HepG2 (cell line): ENCODE results near the gene CHCHD6. TPM values are rescaled to one million over a fixed set of nuclear protein-coding genes. Genes with fewer than 3 reads are reported as not detected.

Experiments used
- ATAC-seq: fragments of 200-7000 bp; cut with Tn5 transposase; 3 replicates; pipeline ENCODE4 v1.9.1; 2020; ENCODE audit warnings: mild to moderate bottlenecking, moderate library complexity
- BruUV-seq: library from RNA; stranded (reverse); fragments of 400-500 nt; replicated peaks from 2 replicates; lab custom pipeline; 2021; lab: Mats Ljungman, UMichigan
- CTCF ChIA-PET: fragments of 300-600 bp; formaldehyde crosslinking; extraction: SDS; loops from one replicate; lab custom pipeline; 2021; ENCODE audit warnings: low total read pairs, inconsistent platforms, low intra/inter-chr PET ratio; lab: Yijun Ruan, JAX
- POLR2A ChIA-PET: fragments of 350-600 bp; sonication (Branson Sonifier 250); formaldehyde crosslinking; loops from one replicate; lab custom pipeline; 2020; ENCODE audit warnings: antibody characterized with exemption, inconsistent platforms; lab: Yijun Ruan, JAX
- DNase-seq: peaks from one replicate; pipeline ENCODE4 v3.0.0-alpha.2; 2015; ENCODE audit warnings: low spot score
- FAIRE-seq: peaks from 3 replicates; lab custom pipeline; 2011; peaks lifted over from hg19 to GRCh38; lab: Jason Lieb, UNC
- H2AFZ ChIP-seq: one replicate; pipeline ENCODE4 v1.6.1; 2011; ENCODE audit warnings: low read length, inconsistent platforms
- H3K27ac ChIP-seq: fragments of 300-600 bp; 3 replicates; pipeline ENCODE4 v1.8.0; 2011; ENCODE audit warnings: mixed run types, mild to moderate bottlenecking, mixed read lengths, low read length, inconsistent platforms; ENCODE audit not compliant: insufficient read depth; ENCODE audit errors: extremely low read length
- H3K27me3 ChIP-seq, 2 experiments: fragments of 200-600 bp in 1 of 2; 2 replicates in 1 of 2; 3 replicates in 1 of 2; pipeline versions ENCODE4 v1.6.0 to v1.8.0; 2011; ENCODE audit warnings: low read length in 2 of 2, mild to moderate bottlenecking in 2 of 2, moderate library complexity in 2 of 2, inconsistent platforms in 1 of 2; ENCODE audit not compliant: insufficient read depth in 2 of 2, control insufficient read depth in 1 of 2
- H3K36me3 ChIP-seq, 2 experiments: fragments of 200-600 bp in 1 of 2; replicated peaks in 1 of 2; 2 replicates in 1 of 2; 3 replicates in 1 of 2; pipeline versions ENCODE4 v1.5.1 to v1.8.0; 2011; ENCODE audit warnings: low read length in 2 of 2, inconsistent platforms in 1 of 2; ENCODE audit not compliant: insufficient read depth in 2 of 2, control insufficient read depth in 1 of 2
- H3K4me1 ChIP-seq: 2 replicates; pipeline ENCODE4 v1.5.1; 2012; ENCODE audit warnings: low read length, inconsistent platforms; ENCODE audit not compliant: insufficient read depth
- H3K4me2 ChIP-seq: 2 replicates; pipeline ENCODE4 v1.6.0; 2011; ENCODE audit warnings: low read depth, low read length, inconsistent platforms
- H3K4me3 ChIP-seq, 3 experiments: fragments of 200-600 bp in 1 of 3; sonication (generic), shearing (Covaris generic) in 1 of 3; replicated peaks in 1 of 3; 2 replicates each; pipeline ENCODE4 v1.5.1; 2011 to 2016; ENCODE audit warnings: low read length in 3 of 3, inconsistent platforms in 2 of 3, low read depth in 2 of 3, mild to moderate bottlenecking in 2 of 3, control low read depth in 1 of 3, mixed read lengths in 1 of 3; ENCODE audit not compliant: insufficient read depth in 1 of 3
- H3K79me2 ChIP-seq: one replicate; pipeline ENCODE4 v1.6.1; 2011; ENCODE audit warnings: low read length, inconsistent platforms; ENCODE audit not compliant: insufficient read depth
- H3K9ac ChIP-seq: 2 replicates; pipeline ENCODE4 v1.6.0; 2011; ENCODE audit warnings: mild to moderate bottlenecking, low read depth, low read length, inconsistent platforms; ENCODE audit not compliant: insufficient read depth
- H3K9me3 ChIP-seq: 2 replicates; pipeline ENCODE4 v1.5.1; 2012; ENCODE audit warnings: mild to moderate bottlenecking, low read length
- H4K20me1 ChIP-seq: 2 replicates; pipeline ENCODE4 v1.6.0; 2011; ENCODE audit warnings: inconsistent platforms, mild to moderate bottlenecking, low read length, moderate library complexity; ENCODE audit not compliant: insufficient read depth
- ARID5B ChIP-seq: IDR thresholded peaks from 2 replicates; pipeline ENCODE4 v1.4.0; 2020; ENCODE audit warnings: mild to moderate bottlenecking, missing genetic modification reagents
- BHLHE40 ChIP-seq: IDR thresholded peaks from 2 replicates; pipeline ENCODE4 v1.6.1; 2011; ENCODE audit warnings: low read length, improper control_type of control experiment
- GATAD1 ChIP-seq: IDR thresholded peaks from 2 replicates; pipeline ENCODE4 v1.6.1; 2016; ENCODE audit warnings: missing genetic modification reagents, missing compliant biosample characterization
- HNRNPLL ChIP-seq: fragments of 200-400 bp; formaldehyde crosslinking; IDR thresholded peaks from 2 replicates; pipeline ENCODE4 v1.6.1; 2017; ENCODE audit warnings: mild to moderate bottlenecking, low read depth, low read length; ENCODE audit not compliant: poor library complexity, severe bottlenecking
- KLF6 ChIP-seq: IDR thresholded peaks from 2 replicates; pipeline ENCODE4 v1.8.0; 2016; ENCODE audit warnings: missing biosample characterization, missing genetic modification reagents
- NPAS2 ChIP-seq: sonication (generic); formaldehyde crosslinking; IDR thresholded peaks from 2 replicates; pipeline ENCODE4 v1.8.0; 2022; ENCODE audit warnings: mild to moderate bottlenecking, missing genetic modification reagents, borderline replicate concordance
- NRL ChIP-seq: sonication (generic); formaldehyde crosslinking; IDR thresholded peaks from 2 replicates; pipeline ENCODE4 v1.5.0; 2020; ENCODE audit warnings: missing genetic modification reagents, mild to moderate bottlenecking, moderate library complexity, borderline replicate concordance
- SP4 ChIP-seq: sonication (generic); formaldehyde crosslinking; IDR thresholded peaks from 2 replicates; pipeline ENCODE4 v1.8.1; 2023; ENCODE audit warnings: mild to moderate bottlenecking, missing genetic modification reagents
- TAF1 ChIP-seq: sonication (generic); formaldehyde crosslinking; IDR thresholded peaks from 2 replicates; pipeline ENCODE4 v1.4.0; 2020; ENCODE audit warnings: missing genetic modification reagents
- THYN1 ChIP-seq: sonication (generic); formaldehyde crosslinking; IDR thresholded peaks from 2 replicates; pipeline ENCODE4 v1.8.1; 2023; ENCODE audit warnings: low read depth, mild to moderate bottlenecking, moderate library complexity, missing genetic modification reagents, borderline replicate concordance
- ZFP90 ChIP-seq: sonication (generic); formaldehyde crosslinking; IDR thresholded peaks from 2 replicates; pipeline ENCODE4 v1.8.0; 2022; ENCODE audit warnings: missing genetic modification reagents, mild to moderate bottlenecking, inconsistent platforms, borderline replicate concordance
- ZNF253 ChIP-seq: sonication (generic); formaldehyde crosslinking; IDR thresholded peaks from 2 replicates; pipeline ENCODE4 v1.8.0; 2022; ENCODE audit warnings: mild to moderate bottlenecking, missing genetic modification reagents, borderline replicate concordance
- ZNF367 ChIP-seq: sonication (generic); formaldehyde crosslinking; IDR thresholded peaks from 2 replicates; pipeline ENCODE4 v1.4.0; 2020; ENCODE audit warnings: missing genetic modification reagents, borderline replicate concordance
- ZNF790 ChIP-seq: sonication (generic); formaldehyde crosslinking; IDR thresholded peaks from 2 replicates; pipeline ENCODE4 v1.8.0; 2022; ENCODE audit warnings: missing genetic modification reagents, mild to moderate bottlenecking, borderline replicate concordance
- WGBS: methylation state at CpG from one replicate; pipeline ENCODE4 v1.1.6; 2017; ENCODE audit warnings: low lambda C conversion rate; 5-methylcytosine and 5-hydroxymethylcytosine counted together
- in situ Hi-C: cut with HindIII; loops from 2 replicates; pipeline ENCODE4 v1.10.0; 2017; ENCODE audit warnings: low pct_unique_long_range_greater_than_20kb; ENCODE audit not compliant: extremely low pct_ligation_motif_present
- intact Hi-C: fragments of 100-400 bp; cut with micrococcal nuclease; formaldehyde crosslinking; loops from one replicate; pipeline ENCODE4 v1.10.0; 2022; ENCODE audit not compliant: unreplicated experiment
- polyA plus RNA-seq, 8 experiments: library from polyadenylated mRNA; depleted of rRNA in 3 of 8; stranded (reverse) in 7 of 8; unstranded in 1 of 8; fragments of >200 nt; fragmentation: Illumina TruSeq in 4 of 8; extraction: Trizol in 4 of 8; gene quantifications; 2 replicates each; pipeline versions ENCODE4 v1.2.1 to v1.2.3, GENCODE V29; 2011 to 2016; ENCODE audit warnings: low read depth in 4 of 8, missing spikeins in 1 of 8, mixed read lengths in 1 of 8; ENCODE audit not compliant: insufficient read depth in 1 of 8
- total RNA-seq, 5 experiments: library from RNA; depleted of rRNA; stranded (reverse); fragments of >200 nt; fragmentation: Illumina TruSeq; extraction: Trizol; gene quantifications; 2 replicates each; pipeline ENCODE4 v1.2.3, GENCODE V29; 2016; ENCODE audit warnings: low read depth in 1 of 5

Gene CHCHD6
- total and polyA plus RNA-seq, 2 of the 13 experiments (the other 11 are each of a cell fraction or from before 2014, with no cell fraction given): 20.3 to 20.8 TPM

- intact Hi-C loops (no loop called here), in situ Hi-C loops (no loop called here)
- Histone ChIP-seq H3K27ac (no peak overlapping the region), H3K4me1 (peaks cover 17% of the 10 kb centered on the region), H3K9ac (no peak overlapping the region), H3K36me3 (peaks cover 0 to 4% of the 10 kb centered on the region in 2 experiments; a peak in 2 of 5 replicates), H4K20me1 (no peaks in the 10 kb centered on the region), H3K9me3 (no peaks in the 10 kb centered on the region), H3K79me2 (no peaks in the 10 kb centered on the region), H2AFZ (no peak overlapping the region), H3K4me3 (no peak overlapping the region), H3K4me2 (no peak overlapping the region), H3K27me3 (no peaks in the 10 kb centered on the region)
- ChIA-PET CTCF (no interaction called here), POLR2A (no interaction called here)
- ATAC-seq (no peak), DNase-seq (no peak), FAIRE-seq (no peak)
- BruUV-seq: no TSS peak
- WGBS: 83% methylated on average over 5 of the region's 5 CpGs
- TF ChIP-seq NPAS2 (CRISPR knock-in tag) (no peak), THYN1 (CRISPR knock-in tag) (no peak), ZFP90 (CRISPR knock-in tag) (no peak), HNRNPLL (no peak), SP4 (CRISPR knock-in tag) (no peak), GATAD1 (no peak), ZNF790 (CRISPR knock-in tag) (no peak), ARID5B (CRISPR knock-in tag) (no peak), ZNF253 (CRISPR knock-in tag) (no peak), TAF1 (no peak), KLF6 (CRISPR knock-in tag) (no peak), ZNF367 (CRISPR knock-in tag) (no peak), BHLHE40 (no peak), NRL (CRISPR knock-in tag) (no peak)
These were observed 39.3 kb downstream of the CHCHD6 start for GRCh38 chr3:126743350-126743749.
